Activated CD4-positive, alpha-beta T cell treated with anti-CD3 and anti-CD28 coated beads, Interleukin-2, amount 10 ng/mL, durations not matched to agents 7 days and 5 days (primary cell): ENCODE results near the gene GPC2. TPM values are rescaled to one million over a fixed set of nuclear protein-coding genes. Genes with fewer than 3 reads are reported as not detected.

Experiments
- CTCF ChIA-PET: fragments of 350-600 bp; sonication (Branson Sonifier 250); formaldehyde crosslinking; loops from one replicate; lab custom pipeline; 2021; ENCODE audit warnings: antibody characterized with exemption; lab: Charles Lee
- POLR2A ChIA-PET: fragments of 350-600 bp; sonication (Branson Sonifier 250); formaldehyde crosslinking; loops from one replicate; lab custom pipeline; 2021; ENCODE audit warnings: antibody characterized with exemption; lab: Charles Lee
- DNase-seq: peaks from one replicate; pipeline ENCODE4 v3.0.0-alpha.2; 2020
- H3K27ac Mint-ChIP-seq: one replicate; pipeline ENCODE4 v1.8.0; 2021; ENCODE audit warnings: mild to moderate bottlenecking, moderate library complexity, mixed read lengths
- H3K27me3 Mint-ChIP-seq: one replicate; pipeline ENCODE4 v1.8.0; 2021; ENCODE audit warnings: mixed read lengths
- H3K36me3 Mint-ChIP-seq: one replicate; pipeline ENCODE4 v1.8.0; 2021; ENCODE audit warnings: low read depth, mixed read lengths
- H3K4me1 Mint-ChIP-seq: one replicate; pipeline ENCODE4 v1.8.0; 2021; ENCODE audit warnings: mixed read lengths
- H3K4me3 Mint-ChIP-seq: one replicate; pipeline ENCODE4 v1.8.0; 2021; ENCODE audit warnings: mild to moderate bottlenecking, moderate library complexity, mixed read lengths
- H3K9me3 Mint-ChIP-seq: one replicate; pipeline ENCODE4 v1.8.0; 2021; ENCODE audit warnings: mixed read lengths
- total RNA-seq, 2 experiments: library from RNA; stranded (reverse); gene quantifications; one replicate each; pipeline ENCODE4 v1.2.3, GENCODE V29; 2021

The GPC2 gene
- total RNA-seq, 2 experiments from 2014 or later = 13.9 to 20.9 TPM

DNA sequence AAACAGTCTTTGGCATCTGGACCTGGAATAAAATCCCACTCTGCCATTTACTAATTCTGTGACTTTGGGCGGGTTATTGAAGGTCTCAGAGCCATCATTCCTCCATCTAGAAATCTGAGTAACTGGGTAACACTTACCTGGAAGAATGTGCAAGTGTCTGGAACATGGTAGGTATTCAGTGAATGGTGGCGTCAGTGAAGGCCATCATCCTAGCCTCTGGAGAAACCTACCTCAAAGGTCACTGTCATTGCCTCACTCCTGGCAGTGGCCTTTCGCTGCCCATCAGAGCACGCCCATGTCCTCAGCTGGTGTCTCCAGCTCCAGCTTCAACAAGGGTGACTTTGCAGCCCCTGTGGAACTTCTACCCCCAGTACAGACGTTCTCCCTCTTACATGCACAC lies 13.3 kb downstream of the GPC2 start:
- no peak for DNase-seq
- ChIA-PET POLR2A (interaction anchor here (0.6 kb wide), 1 partner anchor 61 kb away, joined by 5 read pairs; no protein-coding TSS in a partner anchor), CTCF (interaction anchor here (0.5 to 1.3 kb wide), 7 partner anchors 8 to 41 kb away, joined by 3 to 5 read pairs (median 3); partner anchors contain the start of genes LAMTOR4 and MBLAC1)
- Mint-ChIP-seq H3K4me1 (peaks cover 78% of the 10 kb centered on the region), H3K4me3 (peak overlapping the region; percentile 60), H3K9me3 (no peaks in the 10 kb centered on the region), H3K27ac (peak overlapping the region; percentile 98), H3K36me3 (peaks cover 10% of the 10 kb centered on the region), H3K27me3 (no peaks in the 10 kb centered on the region)

- Mint-ChIP-seq H3K4me1 (peaks cover 72% of the 10 kb centered on the region), H3K27me3 (no peaks in the 10 kb centered on the region), H3K9me3 (no peaks in the 10 kb centered on the region), H3K27ac (peak overlapping the region; percentile 98), H3K4me3 (peak overlapping the region; percentile 60), H3K36me3 (peaks cover 10% of the 10 kb centered on the region)
- ChIA-PET CTCF (interaction anchor here (0.6 to 1.2 kb wide), 4 partner anchors 20 to 279 kb away, joined by 3 to 5 read pairs (median 3); partner anchors contain the start of gene MBLAC1), POLR2A (interaction anchor here (0.6 kb wide), 1 partner anchor 62 kb away, joined by 5 read pairs; no protein-coding TSS in a partner anchor)
- DNase-seq = peak; percentile 47
Observed at GRCh38 chr7:100163006-100163531, 14.1 kb downstream of the GPC2 start.

DNA sequence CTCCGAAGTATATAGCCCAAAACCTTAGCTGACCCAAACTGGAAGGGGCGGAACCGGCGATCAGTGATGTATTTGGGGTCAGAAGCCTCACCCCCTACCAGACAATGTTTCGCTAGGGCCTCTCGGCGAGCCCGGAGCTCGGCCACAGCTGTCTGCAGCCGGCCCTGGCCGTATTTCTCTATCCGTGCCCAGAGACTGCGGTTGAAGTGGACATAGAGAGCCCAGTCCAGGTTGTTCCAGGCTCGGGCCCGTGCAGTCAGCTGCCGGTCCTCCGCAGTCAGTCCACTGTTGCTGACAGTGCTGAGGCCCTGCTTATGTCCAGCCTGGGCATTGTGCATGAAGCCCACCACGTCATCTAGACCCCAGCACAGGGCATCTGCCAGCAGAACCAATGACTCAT lies 17.1 kb downstream of the GPC2 start:
- DNase-seq = no peak
- no peaks in the 10 kb centered on the region for H3K27me3 Mint-ChIP-seq
- CTCF ChIA-PET = interaction anchor here (0.9 to 1.3 kb wide), 2 partner anchors 8 to 16 kb away, joined by 3 read pairs; partner anchors contain the start of gene GAL3ST4
- H3K4me1 Mint-ChIP-seq = peaks cover 70% of the 10 kb centered on the region
- no peak overlapping the region for H3K4me3 Mint-ChIP-seq
- peaks cover 31% of the 10 kb centered on the region for H3K36me3 Mint-ChIP-seq
- no peaks in the 10 kb centered on the region for H3K9me3 Mint-ChIP-seq
- POLR2A ChIA-PET = interaction anchor here (0.7 kb wide), 1 partner anchor 8 kb away, joined by 5 read pairs; the partner anchor contains the start of gene GAL3ST4
- H3K27ac Mint-ChIP-seq = peak overlapping the region; percentile 36

- Mint-ChIP-seq H3K4me1 (peaks cover 69% of the 10 kb centered on the region), H3K27ac (peak overlapping the region; percentile 86), H3K4me3 (peak overlapping the region; percentile 78), H3K27me3 (no peaks in the 10 kb centered on the region), H3K36me3 (peaks cover 34% of the 10 kb centered on the region), H3K9me3 (no peaks in the 10 kb centered on the region)
- ChIA-PET POLR2A (interaction anchor here (0.7 kb wide), 1 partner anchor 535 kb away, joined by 4 read pairs; no protein-coding TSS in a partner anchor), CTCF (interaction anchor here (1.3 to 1.8 kb wide), 3 partner anchors 17 to 59 kb away, joined by 3 to 5 read pairs (median 3); no protein-coding TSS in a partner anchor)
- DNase-seq = no peak
Observed at GRCh38 chr7:100159099-100159623, 18.0 kb downstream of the GPC2 start.

GRCh38 chr7:100158229-100159098 lies 18.7 kb downstream of the GPC2 start, which contains the start of gene TRAPPC14:
TRAPPC14 (minus strand) TSS chr7:100158723; CDS start chr7:100158499, 224 bp downstream.
- ChIA-PET CTCF (interaction anchor here (0.8 to 1.8 kb wide), 4 partner anchors 12 to 59 kb away, joined by 3 to 5 read pairs (median 4); no protein-coding TSS in a partner anchor), POLR2A (interaction anchor here (0.7 kb wide), 1 partner anchor 534 kb away, joined by 4 read pairs; no protein-coding TSS in a partner anchor)
- Mint-ChIP-seq H3K9me3 (no peaks in the 10 kb centered on the region), H3K27me3 (no peaks in the 10 kb centered on the region), H3K4me3 (peak within 1 kb of the TSS; percentile 87), H3K27ac (peak within 1 kb of the TSS; percentile 87), H3K4me1 (peaks cover 69% of the 10 kb centered on the region), H3K36me3 (peaks cover 39% of the 10 kb centered on the region)
- peak; percentile 94 for DNase-seq

DNA sequence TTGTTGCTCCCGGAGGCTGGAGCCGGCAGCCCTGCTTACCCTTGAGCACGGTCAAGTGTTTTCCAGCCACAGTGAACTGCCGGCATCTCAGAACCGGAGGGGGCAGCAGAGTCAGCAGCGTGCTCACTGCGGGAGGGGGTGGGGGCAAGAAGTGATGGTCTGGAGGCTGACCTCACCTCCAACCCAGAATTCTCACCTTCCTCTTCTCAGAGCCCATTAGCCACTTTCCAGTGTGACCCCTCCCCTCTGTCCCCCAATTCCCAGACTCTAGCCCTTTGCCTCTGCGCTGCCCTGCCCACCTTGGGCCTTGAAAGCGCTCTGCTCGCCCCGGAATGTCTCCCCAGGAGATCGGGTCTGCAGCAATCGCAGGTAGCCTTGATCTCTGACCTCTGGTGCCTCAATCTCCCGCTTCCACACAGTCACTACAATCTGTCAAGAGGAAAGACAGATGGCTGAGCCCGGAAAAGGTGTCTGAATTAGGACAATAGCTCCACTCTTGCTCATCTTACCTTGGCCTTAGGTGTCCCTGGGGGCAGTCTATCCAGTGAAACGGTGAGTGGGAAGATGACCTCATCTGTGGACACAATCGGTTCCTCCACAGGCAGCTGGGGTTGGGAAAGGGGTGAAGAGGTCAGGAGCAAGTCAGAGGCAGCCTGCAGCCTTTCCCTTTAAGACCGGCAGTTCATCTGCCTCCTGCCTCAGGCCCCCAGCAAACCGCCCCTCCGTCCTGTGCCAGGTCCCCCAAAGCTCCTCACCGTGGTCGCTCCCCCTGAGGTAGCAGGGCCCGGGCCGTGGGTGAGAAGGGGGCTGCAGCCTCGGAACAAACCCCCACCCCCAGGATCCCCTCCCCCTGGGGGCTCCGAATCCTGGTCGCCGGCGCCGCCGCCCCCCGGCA lies 19.6 kb downstream of the GPC2 start:
- H3K4me3 Mint-ChIP-seq = peak overlapping the region; percentile 87
- peaks cover 66% of the 10 kb centered on the region for H3K4me1 Mint-ChIP-seq
- H3K36me3 Mint-ChIP-seq = peaks cover 37% of the 10 kb centered on the region
- ChIA-PET CTCF (interaction anchor here (0.8 to 1.8 kb wide), 6 partner anchors 9 to 60 kb away, joined by 3 to 5 read pairs (median 3); partner anchors contain the start of gene GAL3ST4), POLR2A (interaction anchor here (1.0 kb wide), 1 partner anchor 10 kb away, joined by 3 read pairs; no protein-coding TSS in a partner anchor)
- no peak for DNase-seq
- H3K9me3 Mint-ChIP-seq = no peaks in the 10 kb centered on the region
- H3K27ac Mint-ChIP-seq = peak overlapping the region; percentile 87
- H3K27me3 Mint-ChIP-seq = no peaks in the 10 kb centered on the region

DNA sequence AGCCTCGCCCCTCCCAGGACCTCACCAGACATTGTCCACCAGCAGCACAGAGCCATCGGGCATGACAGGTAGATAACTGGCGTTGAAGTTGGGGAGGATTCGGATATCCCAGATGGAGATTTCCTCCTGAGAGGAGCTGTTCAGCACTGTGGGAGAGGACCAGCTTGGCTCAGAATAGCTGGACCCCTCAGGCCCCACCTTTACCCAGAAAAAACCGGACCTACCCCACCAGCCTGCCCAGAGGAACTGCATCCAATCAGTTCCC lies 20.2 kb downstream of the GPC2 start:
- ChIA-PET POLR2A (interaction anchor here (1.0 kb wide), 1 partner anchor 10 kb away, joined by 3 read pairs; no protein-coding TSS in a partner anchor), CTCF (interaction anchor here (0.8 to 1.0 kb wide), 3 partner anchors 9 to 33 kb away, joined by 3 read pairs; partner anchors contain the start of gene GAL3ST4)
- Mint-ChIP-seq H3K27me3 (no peaks in the 10 kb centered on the region), H3K4me1 (peaks cover 67% of the 10 kb centered on the region), H3K4me3 (peak overlapping the region; percentile 87), H3K27ac (peak overlapping the region; percentile 36), H3K36me3 (peaks cover 43% of the 10 kb centered on the region), H3K9me3 (no peaks in the 10 kb centered on the region)
- no peak for DNase-seq

- no peaks in the 10 kb centered on the region for H3K9me3 Mint-ChIP-seq
- peak overlapping the region; percentile 36 for H3K27ac Mint-ChIP-seq
- H3K27me3 Mint-ChIP-seq = no peaks in the 10 kb centered on the region
- POLR2A ChIA-PET = interaction anchor here (0.5 to 1.0 kb wide), 3 partner anchors 9 to 26 kb away, joined by 3 to 4 read pairs (median 4); no protein-coding TSS in a partner anchor
- peak overlapping the region; percentile 87 for H3K4me3 Mint-ChIP-seq
- CTCF ChIA-PET = interaction anchor here (0.8 to 1.0 kb wide), 3 partner anchors 10 to 34 kb away, joined by 3 read pairs; partner anchors contain the start of gene GAL3ST4
- H3K36me3 Mint-ChIP-seq = peaks cover 46% of the 10 kb centered on the region
- no peak for DNase-seq
- H3K4me1 Mint-ChIP-seq = peaks cover 67% of the 10 kb centered on the region
Observed at GRCh38 chr7:100156331-100157068, 20.7 kb downstream of the GPC2 start.

DNA sequence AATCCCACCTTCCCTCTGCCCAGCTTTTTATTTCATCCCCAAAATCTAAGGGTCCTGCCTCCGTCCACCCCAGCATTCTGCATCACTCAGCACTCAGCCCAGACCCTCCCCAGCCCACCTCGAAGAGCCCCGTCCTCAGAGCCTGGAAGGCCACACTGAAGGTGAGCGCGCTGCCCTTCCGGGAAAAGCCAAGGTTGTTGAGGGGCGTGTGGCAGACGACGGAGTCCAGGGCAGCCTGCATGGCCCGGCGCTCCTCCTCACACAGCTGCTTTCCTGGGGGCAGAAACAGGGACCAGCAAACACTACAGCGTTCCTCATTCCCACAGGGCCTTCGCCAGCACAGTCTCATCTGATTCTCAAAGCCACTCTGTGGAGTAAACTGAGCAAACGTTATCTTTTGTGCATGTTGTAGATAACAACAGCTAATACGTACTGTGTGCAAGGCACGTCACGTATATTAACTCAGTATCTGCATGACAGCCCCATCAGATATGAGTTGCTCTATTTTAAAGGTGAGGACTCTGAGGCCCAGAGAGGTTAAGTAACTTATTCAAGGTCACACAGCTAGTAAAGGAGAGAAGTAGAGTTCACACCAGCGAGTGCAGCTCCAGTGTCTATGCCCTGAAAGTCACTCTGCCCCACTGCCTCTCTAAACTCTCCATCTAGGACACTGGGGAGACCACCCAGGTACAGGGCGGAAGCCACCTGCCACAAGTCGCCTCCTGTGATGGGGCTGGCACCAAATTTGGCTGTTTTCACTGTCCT lies 21.4 kb downstream of the GPC2 start:
- DNase-seq = no peak
- peaks cover 48% of the 10 kb centered on the region for H3K36me3 Mint-ChIP-seq
- no peak overlapping the region for H3K27ac Mint-ChIP-seq
- no peaks in the 10 kb centered on the region for H3K9me3 Mint-ChIP-seq
- ChIA-PET CTCF (interaction anchor here (1.1 kb wide), 1 partner anchor 62 kb away, joined by 3 read pairs; no protein-coding TSS in a partner anchor), POLR2A (interaction anchor here (0.6 kb wide), 1 partner anchor 27 kb away, joined by 4 read pairs; no protein-coding TSS in a partner anchor)
- no peak overlapping the region for H3K4me3 Mint-ChIP-seq
- no peaks in the 10 kb centered on the region for H3K27me3 Mint-ChIP-seq
- peaks cover 65% of the 10 kb centered on the region for H3K4me1 Mint-ChIP-seq
